ENCODE measurements around the gene EML1. TPM values are rescaled to one million over a fixed set of nuclear protein-coding genes. Genes with fewer than 3 reads are reported as not detected.
A peak's percentile ranks its signal among the peaks of the same experiment; 100 is the strongest.

Gene EML1
- total RNA-seq, 2 donors from 2014 or later: 55.1 to 66.5 TPM

GRCh38 chr14:99899578-99900178 is 106.5 kb downstream of the EML1 start:
- Histone ChIP-seq H3K27me3 (replicated peaks; ENCODE audit: insufficient read depth) (no peaks in the 10 kb centered on the region), H3K9me3 (no peaks in the 10 kb centered on the region), H3K36me3 (peaks cover 13% of the 10 kb centered on the region), H3K4me1 (ENCODE audit: control insufficient read depth in 1 of 2, low read depth in 2 of 2) (no peaks in the 10 kb centered on the region), H3K4me3 (no peak overlapping the region), H3K27ac (no peak overlapping the region)
- ATAC-seq (ENCODE audit: insufficient number of reproducible peaks, low FRiP score, low read depth) (no peak), DNase-seq (ENCODE audit: low spot score) (no peak)
- TF ChIP-seq CTCF (IDR thresholded peaks at IDR 0.05): peak; percentile 52

DNA sequence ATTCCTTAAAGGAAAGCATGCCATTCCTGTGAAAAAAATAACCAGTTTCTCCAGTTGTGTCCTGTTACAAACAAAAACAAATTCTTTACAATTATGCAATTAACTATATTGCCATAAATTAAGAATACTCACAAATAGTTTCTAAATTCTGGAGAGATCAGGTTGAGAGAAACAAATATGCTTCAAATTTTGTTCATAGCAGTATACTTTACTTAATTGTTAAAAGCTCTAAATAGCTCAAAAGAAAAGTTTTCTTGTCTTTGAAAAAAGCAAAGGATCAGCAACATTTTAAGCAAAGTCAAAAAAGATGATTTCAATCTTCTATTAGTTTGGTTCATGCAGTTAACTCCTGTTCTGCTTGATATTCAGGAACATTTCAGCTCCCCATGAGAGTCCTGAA is 109.7 kb downstream of the EML1 start:
- H3K27ac ChIP-seq: no peak overlapping the region
- H3K4me1 ChIP-seq (ENCODE audit: control insufficient read depth in 1 of 2, low read depth in 2 of 2): no peaks in the 10 kb centered on the region
- TF ChIP-seq CTCF (IDR thresholded peaks at IDR 0.05): no peak
- H3K9me3 ChIP-seq: no peaks in the 10 kb centered on the region
- peaks cover 11% of the 10 kb centered on the region for H3K36me3 ChIP-seq
- DNase-seq (ENCODE audit: low spot score): no peak
- ATAC-seq (ENCODE audit: insufficient number of reproducible peaks, low FRiP score, low read depth): no peak
- H3K27me3 ChIP-seq (replicated peaks; ENCODE audit: insufficient read depth): no peaks in the 10 kb centered on the region
- no peak overlapping the region for H3K4me3 ChIP-seq

DNA sequence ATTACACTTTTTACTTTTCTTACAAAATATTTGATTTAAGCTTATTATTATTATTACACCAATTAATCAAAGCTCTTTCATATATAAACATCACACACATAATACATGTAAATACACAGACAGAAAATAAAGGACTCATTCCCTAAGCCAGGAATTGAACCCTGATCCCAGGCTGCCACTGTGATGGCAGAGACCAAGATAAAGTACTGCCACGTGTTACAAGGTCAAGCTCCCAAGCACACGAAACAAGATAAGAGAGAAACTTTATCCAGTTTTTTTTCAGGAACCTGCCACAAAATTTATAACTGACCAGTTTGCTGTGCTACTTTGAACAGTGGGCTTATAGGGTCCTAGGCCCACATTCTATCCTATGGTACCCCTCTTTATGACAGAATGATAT is 111.3 kb downstream of the EML1 start:
- Histone ChIP-seq H3K4me3 (no peak overlapping the region), H3K36me3 (peaks cover 14% of the 10 kb centered on the region), H3K27ac (no peak overlapping the region), H3K4me1 (ENCODE audit: control insufficient read depth in 1 of 2, low read depth in 2 of 2) (no peaks in the 10 kb centered on the region), H3K27me3 (replicated peaks; ENCODE audit: insufficient read depth) (no peaks in the 10 kb centered on the region), H3K9me3 (no peaks in the 10 kb centered on the region)
- DNase-seq (ENCODE audit: low spot score) (no peak), ATAC-seq (ENCODE audit: insufficient number of reproducible peaks, low FRiP score, low read depth) (no peak)
- no peak for TF ChIP-seq CTCF (IDR thresholded peaks at IDR 0.05)

GRCh38 chr14:99905121-99905520 is 111.9 kb downstream of the EML1 start:
- ATAC-seq (ENCODE audit: insufficient number of reproducible peaks, low FRiP score, low read depth) (no peak), DNase-seq (ENCODE audit: low spot score) (no peak)
- Histone ChIP-seq H3K9me3 (no peaks in the 10 kb centered on the region), H3K27ac (no peak overlapping the region), H3K27me3 (replicated peaks; ENCODE audit: insufficient read depth) (no peaks in the 10 kb centered on the region), H3K4me3 (no peak overlapping the region), H3K36me3 (peaks cover 18% of the 10 kb centered on the region), H3K4me1 (ENCODE audit: control insufficient read depth in 1 of 2, low read depth in 2 of 2) (no peaks in the 10 kb centered on the region)
- no peak for TF ChIP-seq CTCF (IDR thresholded peaks at IDR 0.05)

- no peak for ATAC-seq (ENCODE audit: insufficient number of reproducible peaks, low FRiP score, low read depth)
- no peak for TF ChIP-seq CTCF (IDR thresholded peaks at IDR 0.05)
- Histone ChIP-seq H3K36me3 (peaks cover 19% of the 10 kb centered on the region), H3K4me1 (ENCODE audit: control insufficient read depth in 1 of 2, low read depth in 2 of 2) (no peaks in the 10 kb centered on the region), H3K9me3 (no peaks in the 10 kb centered on the region), H3K4me3 (no peak overlapping the region), H3K27me3 (replicated peaks; ENCODE audit: insufficient read depth) (no peaks in the 10 kb centered on the region), H3K27ac (no peak overlapping the region)
- no peak for DNase-seq (ENCODE audit: low spot score)
Measured at GRCh38 chr14:99907761-99908652, 114.8 kb downstream of the EML1 start.

Data from thoracic aorta (tissue), 2 donors.